NCI-H524 (cell line): ENCODE data around the gene DIS3L2.

ENCODE experiments used
- DNase-seq, 2 experiments: peaks; one replicate each; lab custom pipeline; 2025; lab: John Stamatoyannopoulos, UW

The DIS3L2 gene

DNA sequence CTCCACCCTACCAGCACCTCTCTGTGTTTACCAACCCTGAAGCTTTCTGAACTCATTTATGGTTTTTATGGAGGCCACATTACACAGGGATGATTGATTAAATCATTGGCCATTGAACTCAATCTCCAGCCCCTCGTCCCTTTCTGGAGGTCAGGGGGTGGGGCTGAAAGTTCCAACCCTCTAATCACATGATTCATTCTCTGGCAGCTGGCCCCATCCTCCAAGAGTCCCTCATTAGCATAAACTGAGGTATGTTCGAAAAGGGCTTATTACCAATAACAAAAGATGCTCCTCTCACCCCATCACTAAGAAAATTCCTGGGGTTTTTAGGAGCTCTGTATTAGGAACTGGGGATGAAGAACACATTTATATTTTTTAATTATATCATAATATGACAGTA, 92.3 kb downstream of the DIS3L2 start:
- DNase-seq: no peak

GRCh38 chr2:232058063-232058877, 96.8 kb downstream of the DIS3L2 start:
- no peak for DNase-seq

DNA sequence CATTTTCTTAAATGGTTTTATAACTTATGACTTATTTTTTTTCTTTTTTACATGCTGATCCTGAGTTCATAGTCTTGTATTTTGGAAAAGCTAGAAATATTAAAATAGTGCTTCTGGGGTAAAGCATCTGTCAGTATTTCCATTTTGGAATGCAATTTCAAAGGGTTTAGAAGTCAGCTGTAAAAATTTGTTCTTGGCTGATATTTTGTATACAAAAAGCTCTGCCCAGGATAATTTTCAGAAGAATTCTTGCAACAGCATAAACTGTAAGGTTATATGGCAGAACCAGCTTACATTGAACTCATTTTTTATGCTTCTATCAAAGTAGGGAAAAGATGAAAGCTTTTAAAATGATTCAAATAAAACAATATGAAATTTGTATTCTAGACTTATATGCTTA, 97.4 kb downstream of the DIS3L2 start:
- DNase-seq: no peak

DNA sequence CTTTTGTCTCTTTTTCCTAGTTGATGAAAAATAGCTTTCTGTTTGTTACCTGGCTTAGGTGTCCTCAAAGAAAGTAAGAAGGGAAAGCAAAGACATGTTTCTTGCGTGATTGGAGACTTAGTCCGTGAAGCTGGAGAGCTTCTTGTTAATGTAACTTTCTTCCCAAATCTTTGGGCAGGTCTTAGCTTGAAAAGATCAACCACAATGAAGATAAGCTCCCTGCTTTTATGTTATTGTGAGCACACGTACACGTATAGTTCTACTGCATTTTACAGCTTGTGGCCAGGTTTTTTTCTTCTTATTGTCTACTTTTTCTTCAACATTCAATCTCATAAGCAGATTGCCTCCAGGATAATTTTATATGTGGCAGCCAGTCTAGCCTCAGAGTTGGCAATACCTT, 99.8 kb downstream of the DIS3L2 start:
- DNase-seq: no peak

- no peak for DNase-seq
Measured at GRCh38 chr2:232073026-232073425, 111.5 kb downstream of the DIS3L2 start.

GRCh38 chr2:232073699-232074098, 112.2 kb downstream of the DIS3L2 start:
- DNase-seq: no peak

DNA sequence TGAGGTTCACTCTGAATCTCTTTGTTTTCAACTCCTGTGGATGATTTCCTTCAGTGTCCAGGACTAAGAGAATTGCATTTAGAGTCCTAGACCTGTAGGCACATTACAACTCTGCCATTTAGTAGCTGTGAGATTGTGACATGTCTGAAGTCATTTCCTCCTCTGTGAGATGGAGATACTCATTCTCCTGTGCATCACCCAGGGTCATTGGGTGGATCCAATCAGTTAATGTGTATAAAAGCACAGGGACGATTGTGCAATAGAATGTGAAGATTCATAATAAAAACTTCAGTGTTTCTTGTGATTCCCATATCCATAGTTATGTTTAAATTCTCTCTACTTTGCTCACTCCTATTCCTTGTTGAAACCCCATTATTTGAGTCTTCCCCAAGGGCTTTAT, 113.6 kb downstream of the DIS3L2 start:
- DNase-seq: no peak

- DNase-seq: no peak
Measured at GRCh38 chr2:232075859-232076258, 114.3 kb downstream of the DIS3L2 start.

GRCh38 chr2:232076272-232076671, 114.8 kb downstream of the DIS3L2 start:
- DNase-seq: no peak

- no peak for DNase-seq
Measured at GRCh38 chr2:232076736-232077135, 115.2 kb downstream of the DIS3L2 start.

- no peak for DNase-seq
Measured at GRCh38 chr2:232085164-232085563, 123.7 kb downstream of the DIS3L2 start.

- DNase-seq: no peak
Measured at GRCh38 chr2:232085826-232086425, 124.4 kb downstream of the DIS3L2 start.

GRCh38 chr2:232088771-232089170, 127.3 kb downstream of the DIS3L2 start:
- no peak for DNase-seq

- DNase-seq: no peak
Measured at GRCh38 chr2:232094201-232094600, 132.7 kb downstream of the DIS3L2 start.

DNA sequence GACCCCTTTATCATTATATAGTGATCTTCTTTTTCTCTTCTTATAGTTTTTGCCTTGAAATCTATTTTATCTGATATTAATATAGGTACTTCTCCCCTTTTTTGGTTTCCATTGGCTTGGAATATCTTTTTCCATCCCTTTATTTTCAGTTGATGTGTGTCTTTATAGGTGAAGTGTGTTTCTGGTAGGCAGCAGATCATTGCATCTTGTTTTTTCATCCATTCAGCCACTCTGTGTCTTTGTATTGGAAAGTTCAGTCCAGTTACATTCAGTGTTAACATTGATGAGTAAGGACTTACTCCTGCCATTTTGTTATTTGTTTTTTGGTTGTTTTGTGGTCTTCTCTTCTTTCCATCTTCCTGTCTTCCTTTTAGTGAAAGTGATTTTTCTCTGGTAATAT, 133.4 kb downstream of the DIS3L2 start:
- DNase-seq: no peak

DNA sequence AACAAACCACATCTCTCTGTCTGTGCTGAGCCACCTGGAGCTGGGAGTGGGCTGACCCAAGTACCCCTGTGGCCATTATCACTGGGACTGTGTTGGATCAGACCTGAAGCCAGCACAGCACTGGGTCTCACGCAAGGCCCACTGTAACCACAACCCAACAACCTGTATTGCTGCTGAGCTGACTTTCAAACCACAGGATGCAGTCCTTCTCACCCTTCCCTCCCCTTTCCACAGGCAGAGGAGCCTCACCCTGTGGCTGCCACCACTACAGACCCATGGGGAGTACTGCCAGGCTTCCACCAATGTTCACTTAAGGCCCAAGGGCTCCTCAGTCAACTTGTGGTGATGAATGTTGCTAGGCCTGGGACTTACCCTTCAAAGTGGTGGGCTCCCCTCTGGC, 135.7 kb downstream of the DIS3L2 start:
- no peak for DNase-seq

- no peak for DNase-seq
Measured at GRCh38 chr2:232097758-232098157, 136.2 kb downstream of the DIS3L2 start.

DNA sequence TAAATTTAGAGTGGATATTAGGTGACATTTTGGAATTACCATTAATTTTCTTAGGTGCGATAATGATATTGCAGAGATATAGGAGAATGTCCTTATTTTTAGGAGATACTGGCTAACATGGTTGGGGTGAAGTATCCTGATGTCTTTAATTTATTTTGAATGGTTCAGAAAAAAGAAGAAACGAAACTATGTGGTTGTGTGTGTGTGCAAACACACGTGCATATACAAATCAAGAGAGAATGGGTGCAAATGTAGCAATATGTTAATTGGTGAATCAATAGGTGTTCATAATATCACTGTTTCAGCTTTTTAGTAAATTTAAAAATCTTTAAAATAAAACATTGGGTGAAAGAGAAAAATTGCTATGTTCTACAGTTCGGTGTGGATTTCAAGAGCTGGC, 140.9 kb downstream of the DIS3L2 start:
- DNase-seq: no peak

GRCh38 chr2:232103140-232103737, 141.7 kb downstream of the DIS3L2 start:
- DNase-seq: no peak

DNA sequence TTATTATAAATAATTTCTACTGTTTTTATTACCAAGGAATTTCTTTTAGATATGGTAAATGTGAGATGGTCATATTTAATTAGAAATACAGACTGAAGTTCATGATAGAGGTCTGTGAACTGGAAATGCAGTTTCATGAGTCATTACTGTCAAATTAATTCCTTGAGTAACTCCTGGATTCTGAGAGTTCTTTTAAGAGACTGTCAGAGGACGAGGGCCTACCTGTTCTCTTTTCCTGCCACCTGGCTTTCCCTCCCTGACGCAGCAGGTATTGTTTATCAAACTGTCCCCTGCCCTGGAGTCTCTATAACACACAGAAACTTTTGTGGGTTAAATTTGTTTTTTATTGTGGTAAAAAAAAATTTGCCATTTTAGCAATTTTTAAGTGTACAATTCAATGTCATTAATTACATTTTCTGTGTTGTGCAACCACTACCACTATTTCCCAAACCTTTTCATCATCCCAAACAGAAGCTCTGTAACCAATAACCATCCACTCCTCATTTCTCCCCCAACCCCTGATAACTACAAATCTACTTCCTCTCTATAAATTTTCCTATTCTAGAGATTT, 142.6 kb downstream of the DIS3L2 start:
- DNase-seq: no peak

- DNase-seq: no peak
Measured at GRCh38 chr2:232111551-232111950, 150.0 kb downstream of the DIS3L2 start.

- DNase-seq: no peak
Measured at GRCh38 chr2:232113821-232114220, 152.3 kb downstream of the DIS3L2 start.
